GM21367 (cell line): ENCODE measurements around the gene NCR2.
"Not testable (repeated sequence)": the region's sequence is repeated elsewhere in the genome, so short reads cannot be mapped to it uniquely, and the experiment has no call there.

Source experiments
- ATAC-seq: cut with Tn5 transposase; IDR thresholded peaks from one replicate; pipeline ENCODE4 v1.9.1; 2021; ENCODE audit not compliant: unreplicated experiment

NCR2 gene, protein sequence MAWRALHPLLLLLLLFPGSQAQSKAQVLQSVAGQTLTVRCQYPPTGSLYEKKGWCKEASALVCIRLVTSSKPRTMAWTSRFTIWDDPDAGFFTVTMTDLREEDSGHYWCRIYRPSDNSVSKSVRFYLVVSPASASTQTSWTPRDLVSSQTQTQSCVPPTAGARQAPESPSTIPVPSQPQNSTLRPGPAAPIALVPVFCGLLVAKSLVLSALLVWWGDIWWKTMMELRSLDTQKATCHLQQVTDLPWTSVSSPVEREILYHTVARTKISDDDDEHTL

GRCh38 chr6:41335296-41335695 is at the start of gene NCR2:
NCR2 (plus strand) TSS chr6:41335608; CDS start chr6:41335877, 269 bp downstream.
- no peak for ATAC-seq

GRCh38 chr6:41286544-41287346 is 48.7 kb upstream of the NCR2 start, which contains the start of gene TREM1:
TREM1 (minus strand) TSS chr6:41286682; CDS start chr6:41286655, 27 bp downstream.
- ATAC-seq = no peak

DNA sequence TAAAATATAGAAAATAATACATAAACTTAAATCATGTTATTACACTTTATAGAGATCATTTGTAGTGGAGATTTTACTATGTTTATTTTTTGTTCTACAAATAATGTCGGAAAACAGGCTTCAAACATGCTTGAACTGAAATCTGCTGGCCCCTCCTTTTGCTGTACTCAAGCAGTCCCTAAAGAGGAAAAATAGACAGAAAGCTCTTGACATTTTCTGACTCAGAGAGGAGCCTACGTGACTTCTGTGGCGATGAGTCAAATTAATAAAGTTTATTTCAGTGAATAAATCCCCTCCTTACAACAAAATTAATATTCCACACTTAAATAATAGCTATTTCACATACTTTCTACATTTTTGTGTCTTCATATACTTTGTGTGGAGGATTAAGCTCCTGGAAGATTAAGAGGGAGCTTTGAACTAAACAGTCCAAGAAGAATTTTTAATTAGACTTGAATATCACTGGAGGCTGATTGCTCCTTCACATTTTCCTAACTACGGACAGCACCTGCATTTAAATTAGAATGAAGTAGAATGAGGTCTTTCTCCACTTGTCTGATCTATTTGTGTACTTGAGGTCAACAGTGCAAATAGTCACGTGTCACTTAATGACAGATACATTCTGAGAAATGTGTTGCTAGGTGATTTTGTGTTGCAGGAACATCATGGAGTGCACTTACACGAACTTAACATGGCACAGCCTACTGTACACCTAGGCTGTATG is 47.2 kb upstream of the NCR2 start:
- no peak for ATAC-seq

DNA sequence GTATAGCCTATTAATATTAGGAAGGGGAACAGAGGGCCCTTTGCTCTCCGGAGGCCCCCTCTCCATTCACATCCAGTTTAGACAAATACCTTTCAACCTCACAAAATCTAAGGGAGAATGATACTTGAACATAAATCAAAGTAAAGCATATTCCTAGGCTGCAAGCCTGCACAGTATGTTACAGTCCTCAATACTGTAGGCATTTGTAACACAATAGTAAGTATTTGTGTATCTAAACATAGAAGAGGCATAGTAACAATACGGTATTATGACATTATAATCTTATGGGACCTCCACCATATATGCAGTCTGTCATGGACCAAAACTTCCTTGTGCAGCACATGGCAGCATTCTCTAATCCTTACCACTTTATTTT is 46.7 kb upstream of the NCR2 start:
- ATAC-seq = no peak

- ATAC-seq = no peak
Observed at GRCh38 chr6:41289815-41290214, 45.6 kb upstream of the NCR2 start.

DNA sequence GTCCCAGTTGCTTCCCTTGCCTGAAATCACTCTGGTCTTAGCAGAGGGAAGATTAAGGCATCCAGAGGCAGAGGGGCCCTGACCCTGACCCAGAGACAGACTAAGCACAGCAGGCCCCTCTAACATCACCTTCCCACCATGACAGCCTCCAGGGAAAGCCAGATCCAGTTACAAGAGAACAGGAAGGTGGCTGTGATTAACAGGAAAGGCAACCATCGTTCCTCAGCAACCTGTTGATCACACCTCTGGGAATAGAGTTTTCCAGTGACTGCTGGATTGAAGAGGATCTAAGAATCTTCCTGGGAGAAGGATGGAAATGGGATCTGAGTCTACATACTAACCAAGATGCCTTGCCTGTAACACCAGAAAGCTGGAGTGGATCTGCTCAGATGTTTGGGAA is 43.7 kb upstream of the NCR2 start:
- no peak for ATAC-seq

DNA sequence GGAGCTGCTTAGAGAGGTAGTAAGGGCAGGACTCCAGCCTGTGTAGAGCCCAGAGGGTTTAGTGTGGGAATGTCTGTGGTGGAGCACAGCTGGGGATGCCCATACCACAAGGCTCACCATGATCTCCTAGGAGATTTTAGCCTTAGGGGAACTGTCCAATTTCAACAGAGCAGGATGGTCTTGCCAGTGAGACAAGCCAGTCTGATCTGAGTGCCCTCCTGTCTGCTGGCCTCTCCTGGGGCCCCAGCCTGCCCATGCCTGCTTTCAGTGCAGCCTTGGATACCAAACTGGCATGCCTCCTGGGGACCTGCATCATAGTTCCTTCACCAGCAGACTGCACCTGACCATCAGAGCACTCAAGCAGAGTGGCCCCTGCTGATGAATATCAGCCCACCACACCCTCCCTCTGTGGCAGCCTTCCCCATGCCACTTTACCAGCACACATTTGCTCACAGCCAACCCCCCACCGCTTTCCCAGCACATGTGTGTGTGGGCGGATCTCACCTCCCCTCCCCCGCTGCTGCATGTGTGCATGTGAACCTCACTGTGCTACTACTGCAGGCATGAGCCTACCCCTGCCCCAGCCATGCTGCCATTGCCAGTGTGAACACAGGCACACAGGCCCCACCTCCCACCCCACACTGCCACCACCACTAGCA is 41.1 kb upstream of the NCR2 start:
- no peak for ATAC-seq

DNA sequence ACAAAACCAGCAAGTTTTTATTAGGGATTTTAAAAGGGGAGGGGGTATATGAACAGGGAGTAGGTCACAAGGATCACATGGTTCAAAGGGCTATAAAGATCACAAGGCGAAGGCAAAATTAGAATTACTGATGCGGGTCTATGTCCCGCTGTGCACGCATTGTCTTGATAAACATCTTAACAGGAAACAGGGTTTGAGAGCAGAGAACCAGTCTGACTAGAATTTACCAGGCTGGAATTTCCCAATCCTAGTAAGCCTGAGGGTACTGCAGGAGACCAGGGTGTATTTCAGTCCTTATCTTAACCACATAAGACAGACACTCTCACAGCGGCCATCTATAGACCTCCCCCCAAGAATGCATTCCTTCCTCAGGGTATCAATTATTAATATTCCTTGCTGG is 38.2 kb upstream of the NCR2 start:
- ATAC-seq = not testable (repeated sequence)

- ATAC-seq = no peak
Observed at GRCh38 chr6:41298785-41299502, 36.5 kb upstream of the NCR2 start.

DNA sequence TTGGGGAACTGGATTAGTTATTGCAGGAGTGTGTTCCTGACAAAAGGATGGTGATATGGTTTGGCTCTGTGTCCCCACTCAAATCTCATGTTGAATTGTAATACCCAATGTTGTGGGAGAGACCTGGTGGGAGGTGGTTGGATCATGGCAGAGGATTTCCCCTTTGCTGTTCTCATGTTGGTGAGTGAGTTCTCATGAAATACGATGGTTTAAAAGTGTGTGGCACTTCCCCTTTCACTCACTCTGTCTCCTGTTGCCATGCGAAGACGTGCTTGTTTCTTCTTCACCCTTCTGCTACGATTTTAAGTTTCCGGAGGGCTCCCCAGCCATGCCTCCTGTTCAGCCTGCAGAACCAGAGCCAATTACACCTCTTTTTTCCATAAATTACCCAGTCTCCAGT is 32.8 kb upstream of the NCR2 start:
- no peak for ATAC-seq

GRCh38 chr6:41306187-41306854 is 29.1 kb upstream of the NCR2 start:
- ATAC-seq = no peak

GRCh38 chr6:41315203-41315602 is 20.2 kb upstream of the NCR2 start:
- ATAC-seq = no peak

- no peak for ATAC-seq
Observed at GRCh38 chr6:41315943-41316620, 19.3 kb upstream of the NCR2 start.

DNA sequence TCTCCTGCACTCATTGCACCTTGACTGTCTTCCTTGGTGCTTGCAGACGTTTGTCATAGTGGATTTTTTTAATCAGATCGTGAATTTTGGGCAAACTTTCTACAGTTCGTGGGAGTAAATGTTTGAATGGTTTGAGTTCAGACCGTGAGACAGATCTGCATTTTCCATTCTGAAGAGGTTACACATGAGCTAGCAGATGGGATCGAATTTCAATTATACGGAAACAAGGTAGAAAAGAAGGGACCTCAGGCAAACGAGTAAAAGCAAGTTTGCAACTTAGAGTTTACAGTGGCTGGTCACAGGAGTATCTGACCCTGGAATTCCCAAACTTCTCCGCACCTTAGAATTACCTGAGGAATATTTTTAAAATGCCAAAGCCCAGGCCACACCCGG is 17.2 kb upstream of the NCR2 start:
- ATAC-seq = no peak

GRCh38 chr6:41318654-41319565 is 16.5 kb upstream of the NCR2 start:
- ATAC-seq = peak; percentile 69

- ATAC-seq = no peak
Observed at GRCh38 chr6:41321183-41321582, 14.2 kb upstream of the NCR2 start.

DNA sequence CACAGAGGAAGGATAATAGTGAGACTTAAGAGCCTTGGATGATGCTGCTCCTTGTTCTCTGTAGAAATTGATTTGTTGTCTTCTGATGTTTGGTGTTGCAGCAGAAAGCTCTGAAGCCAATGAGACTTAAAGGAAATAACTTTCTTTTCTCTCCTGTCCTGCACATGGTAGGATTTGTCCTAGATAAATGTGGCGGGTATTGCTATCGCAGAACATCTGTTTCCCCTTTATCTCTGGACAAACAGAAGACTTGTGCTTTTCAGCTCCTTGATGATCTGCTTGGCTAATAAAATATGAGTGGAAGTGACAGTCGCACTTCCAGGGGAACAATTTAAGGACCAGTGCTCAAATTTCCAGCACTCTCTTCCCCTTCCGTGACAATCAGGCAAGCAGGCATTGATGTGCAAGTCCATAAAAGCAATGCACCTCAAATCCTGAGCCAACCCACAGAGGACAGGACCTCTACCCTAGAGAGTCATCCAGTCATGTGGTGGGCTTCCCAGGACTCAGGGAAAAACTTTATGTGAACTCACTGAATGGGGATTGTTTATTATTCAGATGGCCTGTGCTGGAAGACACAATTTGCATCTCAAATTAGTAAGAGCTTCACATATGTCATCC is 9.9 kb upstream of the NCR2 start:
- ATAC-seq = no peak

- no peak for ATAC-seq
Observed at GRCh38 chr6:41326092-41326491, 9.3 kb upstream of the NCR2 start.
